ENCODE measurements around the gene WNT9A.

Gene WNT9A

DNA sequence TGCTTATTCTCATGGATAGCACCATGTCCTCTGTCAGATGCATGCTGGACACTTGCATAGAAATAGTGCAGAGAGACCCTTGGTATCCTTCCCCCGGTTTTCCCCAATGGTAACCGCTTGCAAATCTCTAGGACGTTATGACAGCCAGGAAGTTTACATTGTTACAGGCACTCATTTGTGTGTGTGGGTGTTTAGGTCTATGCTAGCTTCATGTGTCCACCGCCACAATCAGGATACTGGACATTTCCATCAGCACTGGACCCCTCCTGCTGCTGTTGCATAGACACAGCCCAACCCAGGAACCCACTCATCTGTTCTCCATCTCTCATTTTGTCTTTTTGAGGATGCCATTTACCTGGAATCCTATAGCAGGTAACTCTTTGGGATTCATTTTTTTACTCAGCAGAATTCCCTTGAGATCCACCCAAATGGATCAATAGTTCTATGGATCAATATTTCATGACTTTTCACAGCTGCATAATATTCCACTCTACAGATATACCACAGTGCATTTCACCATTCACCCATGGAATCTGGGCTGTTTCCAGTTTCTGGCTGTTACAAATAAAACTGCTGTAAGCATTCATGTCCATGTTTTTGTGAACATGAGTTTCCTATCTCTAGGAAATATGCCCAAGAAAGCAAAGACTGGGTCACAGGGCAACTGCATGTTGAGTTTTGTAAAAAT lies 6.6 kb upstream of the WNT9A start:
- no peak for DNase-seq (ENCODE audit: low read depth in 2 of 2)

DNA sequence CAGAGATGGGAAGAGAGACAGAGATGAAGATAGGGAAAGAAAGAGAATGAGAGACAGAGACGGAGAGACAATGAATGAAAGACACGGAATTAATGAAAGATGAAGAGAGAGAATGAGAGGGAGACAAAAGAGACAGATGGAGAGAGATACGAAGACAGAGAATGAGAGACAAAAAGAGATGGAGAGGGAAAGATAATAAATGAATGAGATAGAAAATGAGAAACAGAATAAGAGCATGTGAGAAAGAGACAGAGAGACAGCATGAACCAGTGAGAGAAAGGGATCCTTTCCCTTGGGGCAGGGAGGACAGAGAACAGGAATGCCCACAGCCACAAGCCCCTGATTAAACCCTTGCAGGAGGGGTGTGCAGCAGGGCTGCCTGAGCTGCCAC lies 5.3 kb upstream of the WNT9A start:
- no peak for DNase-seq (ENCODE audit: low read depth in 2 of 2)

DNA sequence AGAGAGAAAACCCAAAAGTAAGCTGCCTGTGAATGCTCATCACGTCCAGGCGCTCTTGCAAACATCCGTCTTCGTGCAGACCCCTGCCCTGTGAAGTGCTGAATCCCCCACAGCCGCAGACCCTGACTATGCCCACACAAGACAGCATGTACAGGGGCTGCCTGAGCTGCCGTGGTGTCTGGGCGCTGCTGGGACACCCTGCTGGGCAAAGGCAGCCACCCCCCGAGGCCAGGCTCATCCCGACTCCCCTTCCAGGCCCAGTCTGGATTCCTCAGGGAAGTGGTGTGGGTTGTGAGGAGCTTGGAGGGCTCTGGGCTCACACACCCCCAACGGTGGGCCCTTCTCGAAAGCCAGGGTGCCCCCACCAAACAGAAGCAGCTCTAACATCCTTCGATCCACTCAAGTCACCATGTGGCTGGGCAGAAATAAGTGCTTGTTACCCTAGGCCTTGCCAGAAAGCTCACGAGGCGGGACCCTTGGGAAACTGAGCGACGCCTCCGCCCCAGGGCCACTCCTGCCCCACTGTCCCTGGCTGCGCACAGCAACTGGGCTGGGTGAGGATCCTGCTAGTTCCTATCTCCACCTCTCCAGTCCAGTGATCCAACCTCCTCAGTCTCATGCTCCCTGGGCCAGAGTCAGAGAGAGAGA lies 4.8 kb upstream of the WNT9A start:
- DNase-seq (ENCODE audit: low read depth in 2 of 2) = no peak

DNA sequence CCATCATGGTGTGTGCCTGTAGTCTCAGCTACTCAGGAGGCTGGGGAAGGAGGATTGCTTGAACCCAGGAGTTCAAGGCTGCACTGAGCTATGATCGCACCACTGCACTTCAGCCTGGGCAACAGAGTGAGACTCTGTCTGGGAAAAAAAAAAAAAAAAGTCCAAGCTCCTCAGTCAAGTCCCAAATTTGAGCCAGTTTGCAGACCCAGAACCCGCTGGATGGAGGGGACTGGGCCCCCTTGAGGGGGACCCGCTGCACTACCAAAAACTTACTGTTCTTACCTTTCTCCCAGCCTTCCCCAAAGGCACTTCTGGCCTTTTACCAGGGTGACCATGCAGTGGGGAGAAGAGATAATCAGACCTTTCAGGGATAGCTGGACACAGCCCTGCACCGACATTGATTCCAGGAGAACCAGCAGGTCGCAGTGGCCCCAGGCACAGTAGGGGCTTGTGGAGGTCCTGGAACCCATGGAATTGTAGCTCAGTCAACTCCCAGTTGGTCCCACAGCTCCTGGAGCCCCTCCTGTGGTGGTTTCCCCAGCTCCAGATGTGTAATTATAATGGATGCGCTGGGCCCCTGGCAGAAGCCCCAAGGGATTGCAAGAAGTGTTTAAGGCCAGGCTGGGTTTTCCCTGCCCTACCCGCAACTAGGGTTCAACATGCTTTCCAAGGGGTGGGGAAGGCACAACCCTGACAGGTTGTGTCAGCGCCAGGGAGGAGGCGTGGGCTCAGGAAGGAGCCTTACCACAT lies 4.1 kb upstream of the WNT9A start:
- DNase-seq (ENCODE audit: low read depth in 2 of 2) = no peak

DNA sequence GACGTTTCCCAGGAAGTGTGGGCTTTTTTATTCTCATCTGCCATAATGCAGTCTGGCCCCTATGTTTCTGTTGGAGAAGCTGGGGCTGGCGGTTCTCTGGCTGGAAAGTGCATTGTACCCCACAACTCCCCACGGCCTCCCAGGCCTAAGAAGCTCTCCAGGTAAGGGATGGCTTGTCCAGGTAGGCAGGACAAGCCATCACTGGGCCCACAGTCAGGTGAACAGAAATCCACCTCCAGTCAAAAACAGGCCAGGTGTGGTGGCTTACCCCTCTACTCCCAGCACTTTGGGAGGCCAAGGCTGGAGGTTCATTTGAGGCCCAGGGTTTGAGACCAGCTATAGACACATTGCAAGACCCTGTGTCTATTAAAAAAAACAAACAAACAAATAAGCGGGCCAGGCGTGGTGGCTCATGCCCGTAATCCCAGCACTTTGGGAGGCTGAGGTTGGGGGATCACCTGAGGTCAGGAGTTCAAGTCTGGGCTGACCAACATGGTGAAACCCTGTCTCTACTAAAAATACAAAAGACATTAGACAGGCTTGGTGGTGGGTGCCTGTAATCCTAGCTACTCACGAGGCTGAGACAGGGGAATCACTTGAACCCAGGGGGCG lies 3.1 kb upstream of the WNT9A start:
- no peak for DNase-seq (ENCODE audit: low read depth in 2 of 2)

DNA sequence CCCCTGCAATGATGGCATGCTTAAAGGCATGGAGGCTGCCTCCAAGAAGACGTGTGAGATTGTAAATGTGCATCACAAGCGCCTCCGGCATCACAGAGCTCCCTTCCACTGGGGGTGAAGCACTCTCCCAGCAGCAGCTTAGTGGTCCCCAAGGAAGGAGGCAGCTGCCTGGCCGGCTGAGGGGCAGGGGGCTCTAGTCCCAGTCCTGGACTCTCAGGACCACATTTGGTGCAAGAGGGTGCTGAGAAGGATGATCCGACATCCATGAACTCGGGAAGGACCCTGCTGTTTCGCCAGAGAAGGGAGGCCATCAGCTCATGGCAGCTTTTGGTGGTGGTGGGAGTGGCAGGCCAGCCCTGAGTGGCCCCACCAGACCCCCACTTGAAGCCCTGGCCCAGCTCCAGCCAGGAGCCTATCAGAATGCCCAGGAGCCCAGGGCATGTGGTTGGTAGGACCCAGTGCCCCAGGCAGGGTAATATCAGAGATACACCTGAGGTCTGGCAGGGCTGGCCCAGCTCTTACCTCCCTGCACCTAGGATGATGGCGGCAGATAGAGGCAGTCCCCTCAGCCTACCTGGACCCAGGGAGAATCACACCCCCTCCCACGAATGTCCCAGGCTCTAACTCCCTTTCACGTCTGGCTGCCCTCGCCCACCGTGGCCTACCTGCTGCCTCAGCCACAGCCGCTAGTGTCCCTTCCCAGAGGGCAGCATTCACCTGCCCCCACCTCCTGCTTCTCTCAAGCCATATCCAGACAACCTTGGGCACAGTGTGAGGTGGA lies 2.4 kb upstream of the WNT9A start:
- DNase-seq (ENCODE audit: low read depth in 2 of 2) = no peak

DNA sequence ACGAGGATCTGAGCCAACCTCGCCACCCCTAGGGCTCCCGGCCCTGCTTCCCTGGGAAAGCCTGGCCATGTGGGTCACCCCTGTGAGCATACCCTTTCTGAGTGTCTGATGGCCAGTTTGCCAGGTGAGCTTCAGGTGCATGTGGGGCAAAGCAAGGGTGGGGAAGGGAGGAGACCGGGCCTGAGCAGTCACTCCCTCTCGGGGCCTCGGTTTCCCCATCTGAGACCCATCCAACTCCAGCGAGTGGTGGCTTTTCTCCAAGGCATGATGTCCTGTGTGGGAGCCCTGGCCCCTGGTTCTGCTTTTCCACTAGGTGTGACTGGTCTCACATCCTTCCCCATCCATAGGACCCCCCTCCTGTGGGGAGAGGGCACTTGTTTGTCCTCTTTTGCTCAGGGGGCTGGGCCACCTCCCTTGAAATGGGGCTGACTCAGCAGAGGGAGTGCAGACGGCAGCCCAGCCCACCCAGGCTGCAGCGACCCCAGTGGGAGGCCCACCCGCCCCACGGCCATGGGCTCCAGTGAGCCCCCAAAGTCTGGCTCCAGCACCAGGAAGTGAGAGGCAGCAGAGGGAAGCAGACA lies 1.7 kb upstream of the WNT9A start:
- no peak for DNase-seq (ENCODE audit: low read depth in 2 of 2)

DNA sequence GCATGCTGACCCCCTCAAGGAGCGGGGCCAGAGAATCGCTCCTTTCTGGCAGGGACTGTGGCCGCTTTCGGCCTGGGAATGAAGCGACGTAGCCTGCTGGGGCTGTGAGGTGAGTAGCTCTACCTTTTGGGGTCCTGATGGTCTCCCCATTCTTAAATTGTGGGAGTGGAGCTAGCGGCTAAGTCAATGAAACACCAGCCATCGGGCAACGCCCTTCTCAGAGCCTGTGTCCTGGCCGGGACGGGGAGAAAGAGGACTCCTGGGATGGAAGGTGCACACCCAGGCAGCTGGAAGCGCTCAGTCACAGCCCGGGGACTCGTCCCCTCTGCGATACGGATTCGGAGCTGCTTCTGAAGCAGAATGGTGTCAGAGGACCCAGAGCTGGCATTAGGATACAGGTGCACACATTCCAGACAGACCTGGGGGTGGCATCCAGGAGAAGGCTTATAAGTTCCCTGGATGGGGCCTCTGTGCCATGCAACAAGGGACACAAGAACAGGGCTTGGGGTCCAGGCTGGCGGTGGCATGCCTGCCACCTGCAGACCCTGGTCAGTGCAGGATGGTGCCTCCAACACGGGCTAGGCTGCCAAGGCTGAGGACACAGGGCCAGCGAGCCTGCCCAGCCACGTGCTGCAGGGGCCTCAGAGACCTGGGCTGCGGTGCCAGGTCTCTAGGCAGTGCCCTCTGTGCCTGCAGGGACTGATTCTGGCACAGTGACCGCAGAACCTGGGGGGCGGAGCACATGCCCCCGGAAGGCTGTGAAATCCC lies 945 bp upstream of the WNT9A start:
- no peak for DNase-seq (ENCODE audit: low read depth in 2 of 2)

DNA sequence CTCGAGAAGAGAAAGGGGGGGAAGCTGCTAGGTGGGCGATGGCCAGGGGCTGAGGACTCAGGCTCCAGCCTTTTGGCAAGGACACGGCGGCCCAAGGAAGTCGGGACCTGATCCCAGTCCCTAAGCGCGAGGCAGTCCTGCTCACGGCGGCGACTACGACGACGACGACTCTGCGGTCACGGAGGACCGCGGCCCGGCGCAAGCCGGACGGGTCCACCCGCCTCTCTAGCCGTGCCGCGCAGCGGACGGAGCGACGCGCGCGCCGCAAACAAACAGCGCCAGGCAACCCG lies 401 bp downstream of the WNT9A start:
- no peak for DNase-seq (ENCODE audit: low read depth in 2 of 2)

DNA sequence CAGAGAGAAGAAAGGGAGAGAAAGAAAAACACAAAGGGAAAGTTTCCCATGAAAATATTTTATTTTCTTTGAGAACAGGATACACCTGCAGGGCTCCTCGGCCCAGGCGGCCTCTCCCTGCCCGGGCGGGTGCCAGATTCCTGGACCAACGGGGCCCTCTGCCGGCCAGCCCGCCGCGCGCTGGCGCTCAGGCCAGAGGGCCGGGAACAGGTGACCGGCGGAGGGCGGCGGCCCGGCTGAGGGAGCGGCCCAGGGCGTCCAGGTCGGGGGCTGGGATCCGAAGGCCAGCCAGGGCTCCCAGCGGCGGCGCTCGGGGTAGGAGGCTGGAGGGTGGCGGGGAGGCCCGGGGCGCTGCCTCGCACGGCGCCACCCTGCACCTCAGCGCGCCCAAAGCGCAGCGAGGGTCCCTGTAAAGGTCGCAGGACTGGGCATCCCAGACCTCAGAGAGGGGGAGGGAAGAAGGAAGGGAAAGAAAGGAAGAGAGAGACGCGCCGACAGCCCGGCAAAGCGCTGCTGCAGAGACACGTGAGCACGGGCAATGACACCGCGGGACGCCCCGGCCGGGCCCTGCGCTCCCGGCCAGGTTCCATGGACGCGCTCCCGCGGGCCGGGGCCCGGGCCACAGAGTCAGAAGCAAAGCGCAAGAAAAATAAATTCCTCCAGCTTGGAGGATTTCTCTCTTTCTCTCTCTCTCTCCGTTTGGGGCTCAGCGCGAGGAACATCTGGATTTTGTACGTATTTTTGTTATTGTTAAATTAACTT lies 927 bp downstream of the WNT9A start:
- peak in 1 of 2 donors; percentile 21 for DNase-seq (ENCODE audit: low read depth in 2 of 2)

DNA sequence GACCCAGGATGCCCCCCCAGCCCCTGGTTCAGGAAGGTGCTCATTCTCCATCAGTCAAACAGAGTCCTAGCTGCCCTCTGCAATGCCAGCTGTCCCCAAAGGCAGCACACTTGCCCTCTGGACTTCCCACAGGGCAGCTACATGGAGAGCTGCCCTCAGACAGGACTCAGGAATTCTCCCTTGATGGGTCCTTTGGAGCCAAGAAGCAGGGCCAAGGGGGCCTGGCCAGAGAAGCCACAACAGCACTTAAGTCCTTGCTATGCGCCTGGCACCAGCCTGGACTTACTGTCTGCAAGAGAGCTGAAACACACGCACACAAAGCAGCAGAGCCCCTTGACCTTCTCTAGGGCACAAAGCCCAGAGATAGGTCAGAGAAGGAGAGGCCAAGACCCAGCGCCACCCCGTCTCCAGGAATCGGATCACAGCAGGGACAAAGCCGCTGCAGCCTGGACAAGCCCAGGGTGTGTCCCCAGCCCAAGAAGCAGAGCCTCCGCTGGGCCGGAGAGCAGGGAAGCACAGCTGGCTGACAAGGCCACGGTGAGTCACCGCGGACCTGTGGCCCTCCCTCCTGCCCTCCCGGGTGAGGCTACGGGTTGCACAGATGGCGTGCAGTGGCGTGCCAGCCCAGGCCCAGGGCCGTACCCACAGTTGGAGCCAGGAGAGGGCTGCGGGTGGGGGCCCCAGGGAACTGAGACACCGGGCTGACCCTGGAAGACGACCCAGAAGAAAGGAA lies 1.7 kb downstream of the WNT9A start:
- DNase-seq (ENCODE audit: low read depth in 2 of 2) = no peak

DNA sequence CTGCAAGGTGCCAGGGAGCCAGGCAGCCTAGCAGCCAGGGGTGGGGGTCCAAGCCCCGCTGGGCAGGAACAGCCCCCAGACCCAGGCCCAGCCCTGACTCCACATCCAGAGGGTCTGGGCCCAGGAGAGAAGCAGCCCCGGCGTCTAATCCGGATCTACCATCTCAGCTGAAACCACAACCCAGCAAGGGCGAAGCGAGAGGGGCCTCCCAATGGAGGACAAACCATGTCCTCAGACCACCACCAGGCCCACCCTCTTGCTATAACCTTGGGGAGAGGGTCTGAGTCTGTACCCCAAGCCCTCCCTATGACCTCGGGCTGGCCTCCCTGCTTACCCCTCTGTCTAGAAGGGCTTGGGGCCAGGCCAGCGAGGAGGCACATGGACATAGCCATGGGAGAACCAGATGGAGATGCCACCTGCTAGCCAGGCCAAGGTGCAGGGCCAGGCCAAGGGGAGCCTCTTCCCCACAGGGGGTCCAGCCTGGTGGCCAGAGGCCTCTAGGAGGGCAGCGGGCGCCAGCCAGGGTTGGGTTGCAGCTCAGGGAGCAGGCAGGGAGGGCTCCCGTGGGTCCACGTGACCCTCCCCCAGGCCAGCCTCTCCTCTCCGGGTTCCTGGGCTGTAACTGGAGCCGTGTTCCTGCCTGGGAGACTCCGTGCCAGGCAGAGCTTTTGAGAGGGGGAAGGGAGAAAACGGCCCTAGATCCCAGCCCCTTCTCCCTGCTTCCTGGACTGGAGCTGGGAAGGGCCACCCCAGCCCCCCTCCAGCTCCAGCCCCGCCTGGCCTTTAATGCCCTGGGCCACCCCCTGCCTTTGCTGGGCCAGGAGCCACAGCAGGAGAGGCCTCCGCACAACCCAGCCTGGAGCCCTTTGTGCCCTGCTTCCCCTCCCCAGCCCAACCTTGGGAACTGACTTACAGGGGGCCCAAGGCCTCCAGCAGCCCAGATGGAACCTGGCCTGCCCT lies 2.5 kb downstream of the WNT9A start:
- no peak for DNase-seq (ENCODE audit: low read depth in 2 of 2)

DNA sequence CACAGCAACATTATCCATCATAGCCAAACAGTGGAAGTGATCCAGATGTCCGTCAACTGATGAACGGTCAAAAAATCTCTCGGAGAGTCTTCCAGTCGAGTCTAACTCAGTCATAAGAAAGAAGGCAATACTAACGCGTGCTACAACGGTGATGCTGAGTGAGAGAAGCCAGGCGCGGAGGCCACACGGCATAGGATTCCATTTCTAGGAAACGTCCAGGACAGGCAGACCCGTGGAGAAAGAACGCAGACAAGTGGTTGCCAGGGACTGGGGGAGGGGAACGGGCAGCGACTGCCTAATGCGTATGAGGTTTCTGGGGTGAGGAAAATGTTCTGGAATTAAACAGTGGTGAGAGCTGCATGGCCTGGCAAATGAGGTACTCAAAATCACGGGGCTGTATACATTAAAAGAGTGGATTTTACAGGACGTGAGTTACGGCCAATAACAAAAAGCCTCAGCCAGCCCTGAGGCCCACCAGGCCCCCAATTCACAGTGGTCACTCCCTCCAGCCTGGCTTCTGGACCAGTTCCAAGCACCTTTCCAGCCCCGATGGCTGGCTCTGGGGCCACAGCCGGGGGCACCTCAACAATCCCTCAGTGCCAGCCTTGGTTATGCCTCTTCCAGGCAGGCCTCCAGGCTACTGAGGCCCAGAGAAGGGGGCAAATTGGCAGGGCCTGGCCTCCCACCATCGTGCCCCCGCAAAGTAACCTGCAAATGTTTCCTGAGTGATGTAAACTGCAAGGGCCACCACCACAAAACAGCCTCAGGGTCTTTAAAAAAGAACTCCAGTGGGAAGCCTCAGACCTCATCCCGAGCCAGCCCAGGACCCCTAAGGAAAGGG lies 3.4 kb downstream of the WNT9A start:
- no peak for DNase-seq (ENCODE audit: low read depth in 2 of 2)

DNA sequence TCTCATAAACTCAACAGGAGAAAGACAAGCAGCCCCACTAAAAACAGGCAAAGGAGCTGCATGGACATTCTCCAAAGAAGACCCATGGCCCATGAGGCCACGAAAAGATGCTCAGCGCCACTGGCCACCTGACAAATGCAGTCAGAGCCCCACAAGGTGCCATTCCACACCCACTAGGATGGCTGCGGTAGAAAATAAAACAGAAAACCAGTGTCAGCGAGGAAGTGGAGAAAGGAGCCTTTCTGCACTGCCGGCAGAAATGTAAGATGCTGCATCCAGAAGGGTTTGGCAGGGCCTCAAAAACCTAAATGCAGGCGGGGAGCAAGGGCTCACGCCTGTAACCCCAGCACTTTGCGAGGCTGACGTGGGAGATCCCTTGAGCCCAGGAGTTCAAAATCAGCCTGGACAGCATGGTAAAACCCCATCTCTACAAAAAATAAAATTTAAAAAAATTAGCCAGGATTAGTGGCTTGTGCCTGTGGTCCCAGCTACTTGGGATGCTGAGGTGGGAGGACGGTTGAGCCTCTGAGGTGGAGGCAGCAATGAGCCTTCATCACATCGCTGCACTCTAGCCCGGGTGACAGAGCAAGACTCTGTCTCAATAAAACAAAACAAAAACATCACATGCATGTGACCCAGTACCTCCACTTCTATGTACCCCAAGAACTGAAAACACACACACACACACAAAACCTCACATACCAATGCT lies 4.2 kb downstream of the WNT9A start:
- no peak for DNase-seq (ENCODE audit: low read depth in 2 of 2)

DNA sequence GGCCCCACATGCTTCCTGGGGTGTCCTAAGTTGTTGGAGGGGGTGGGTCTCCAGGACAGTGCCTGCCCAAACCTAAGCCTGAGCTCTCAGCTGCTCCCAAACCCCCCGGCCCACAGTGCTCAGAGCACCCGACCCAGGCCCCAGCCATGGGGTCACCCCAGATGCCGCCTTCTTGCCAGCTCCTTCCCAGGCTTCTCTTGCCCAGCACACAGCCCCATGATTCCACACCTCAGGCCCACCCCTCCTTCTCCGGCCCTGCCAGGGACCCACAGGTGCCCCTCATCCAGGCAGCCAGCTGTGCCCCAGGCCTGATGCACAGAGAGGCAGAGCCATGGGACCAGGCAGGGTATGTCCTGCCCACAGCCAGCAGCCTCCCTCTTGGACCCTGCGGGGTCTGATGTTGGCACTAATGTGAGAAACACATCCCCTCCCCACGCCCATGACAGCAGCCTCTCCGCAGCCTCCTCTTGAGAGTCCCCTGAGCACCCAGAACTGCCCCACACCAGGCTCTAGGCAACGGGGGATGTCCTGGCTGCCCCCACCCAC lies 4.9 kb downstream of the WNT9A start:
- DNase-seq (ENCODE audit: low read depth in 2 of 2) = no peak

DNA sequence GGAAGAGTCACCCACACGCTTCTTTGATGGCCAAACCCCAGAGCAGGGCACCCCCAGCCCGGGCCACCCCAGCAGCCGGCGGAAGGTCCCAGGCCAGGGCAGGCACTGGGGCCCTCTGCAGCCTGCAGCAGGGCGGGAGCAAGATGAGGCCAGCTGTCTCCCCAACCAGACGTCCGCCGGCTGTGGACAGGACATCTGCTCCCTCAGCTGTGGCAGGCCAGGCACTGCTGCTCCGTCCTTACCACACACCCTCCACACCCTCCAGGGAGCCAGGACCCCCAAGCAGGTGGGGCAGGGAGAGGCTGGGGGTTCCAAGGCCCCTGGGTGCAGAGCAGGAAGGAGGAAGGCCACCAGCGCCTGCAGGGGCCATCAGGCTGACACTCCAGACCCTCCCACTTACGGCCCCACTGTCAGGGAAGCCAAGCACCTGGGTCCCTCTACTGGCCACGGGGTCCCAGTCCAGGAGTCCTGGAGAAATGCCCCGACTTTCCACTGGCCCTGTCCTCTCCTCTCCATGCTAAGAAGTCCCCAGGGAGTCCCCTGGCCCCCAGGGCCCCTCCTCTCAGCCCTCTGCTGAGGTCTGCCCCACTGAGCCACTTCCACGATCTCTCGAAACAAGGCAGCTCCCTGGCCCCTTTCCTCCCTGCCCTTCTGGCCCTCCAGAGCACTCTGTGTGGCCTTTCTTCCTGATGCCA lies 5.6 kb downstream of the WNT9A start:
- no peak for DNase-seq (ENCODE audit: low read depth in 2 of 2)

All from stimulated activated CD4-positive, alpha-beta T cell treated with anti-CD3 and anti-CD28 coated beads, Interleukin-1b, Interleukin-23, amount 100 ng/mL, for 1 hour (primary cell).